HEK293T (cell line): ENCODE data around the gene SMPD3.

Source experiments
- ARNT ChIP-seq: fragments of 450-650 bp; IDR thresholded peaks from 2 replicates; pipeline ENCODE4 v1.6.1; 2017; ENCODE audit warnings: mild to moderate bottlenecking
- BHLHE40 ChIP-seq: fragments of 450-650 bp; IDR thresholded peaks from 2 replicates; pipeline ENCODE4 v1.6.1; 2016; ENCODE audit warnings: mild to moderate bottlenecking, moderate library complexity, borderline replicate concordance
- CTBP1 ChIP-seq: fragments of 450-650 bp; IDR thresholded peaks from 2 replicates; pipeline ENCODE4 v1.6.1; 2016; ENCODE audit warnings: borderline replicate concordance
- FOXA1 ChIP-seq: fragments of 450-650 bp; IDR thresholded peaks from 2 replicates; pipeline ENCODE4 v1.6.1; 2016; ENCODE audit warnings: mild to moderate bottlenecking
- FOXM1 ChIP-seq: fragments of 450-650 bp; IDR thresholded peaks from 2 replicates; pipeline ENCODE4 v1.6.1; 2017; ENCODE audit warnings: mild to moderate bottlenecking, borderline replicate concordance
- NFRKB ChIP-seq: fragments of 450-650 bp; IDR thresholded peaks from 2 replicates; pipeline ENCODE4 v1.6.1; 2016; ENCODE audit warnings: mild to moderate bottlenecking, moderate library complexity
- TF ChIP-seq, protein P1 (sequence below): fragments of 450-650 bp; IDR thresholded peaks from 2 replicates; pipeline ENCODE4 v1.6.1; 2016

DNA sequence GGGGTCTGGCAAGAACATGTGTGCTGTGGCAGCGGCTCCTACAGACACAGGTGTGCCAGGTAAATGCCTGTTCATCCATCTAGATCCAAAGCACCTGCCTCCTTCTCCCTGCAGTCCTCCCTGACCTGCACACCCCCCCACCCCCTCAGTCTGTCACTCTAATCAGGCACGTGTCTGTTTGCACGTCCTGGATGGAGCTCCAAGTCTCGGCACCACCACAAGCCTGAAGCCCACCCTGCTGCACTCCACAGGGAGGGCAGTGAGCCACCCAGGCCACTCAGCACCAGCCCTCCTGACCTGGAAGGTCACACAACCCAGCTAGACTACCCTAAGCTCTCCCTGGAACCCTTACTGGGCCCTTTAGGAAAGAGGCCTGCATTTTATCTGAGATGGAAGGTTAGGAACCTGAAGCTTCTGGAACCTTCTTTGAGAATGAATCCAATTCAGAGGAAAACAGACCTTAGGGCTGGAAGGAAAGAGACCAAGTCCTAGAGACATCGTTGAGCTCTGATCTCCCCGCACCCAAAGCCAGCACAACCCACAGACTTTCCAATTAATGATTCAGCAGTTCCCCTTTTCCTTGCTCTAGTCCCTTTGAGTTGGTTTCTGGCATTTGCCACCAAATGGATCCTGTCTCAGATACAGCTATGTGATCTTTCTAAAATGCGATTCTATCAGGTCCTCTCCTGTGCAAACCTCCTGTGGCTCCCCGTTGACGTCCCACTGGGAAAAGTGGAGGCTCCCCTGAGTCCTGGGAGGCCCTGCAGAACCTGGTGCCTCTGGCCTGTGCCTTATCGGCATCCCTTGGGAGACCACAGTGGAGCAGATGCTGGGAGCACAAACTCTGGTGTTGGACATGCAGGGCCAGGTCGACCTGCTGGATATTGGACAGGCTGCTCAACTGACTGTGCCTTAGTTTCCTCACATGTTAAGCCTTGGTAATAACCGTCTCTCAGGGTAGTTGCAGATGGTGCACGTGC is 69.6 kb downstream of the SMPD3 start:
- TF ChIP-seq FOXM1, result no peak
- TF ChIP-seq FOXA1, result no peak
- no peak for TF ChIP-seq CTBP1
- no peak for TF ChIP-seq BHLHE40
- no peak for TF ChIP-seq NFRKB
- TF ChIP-seq, protein P1, sequence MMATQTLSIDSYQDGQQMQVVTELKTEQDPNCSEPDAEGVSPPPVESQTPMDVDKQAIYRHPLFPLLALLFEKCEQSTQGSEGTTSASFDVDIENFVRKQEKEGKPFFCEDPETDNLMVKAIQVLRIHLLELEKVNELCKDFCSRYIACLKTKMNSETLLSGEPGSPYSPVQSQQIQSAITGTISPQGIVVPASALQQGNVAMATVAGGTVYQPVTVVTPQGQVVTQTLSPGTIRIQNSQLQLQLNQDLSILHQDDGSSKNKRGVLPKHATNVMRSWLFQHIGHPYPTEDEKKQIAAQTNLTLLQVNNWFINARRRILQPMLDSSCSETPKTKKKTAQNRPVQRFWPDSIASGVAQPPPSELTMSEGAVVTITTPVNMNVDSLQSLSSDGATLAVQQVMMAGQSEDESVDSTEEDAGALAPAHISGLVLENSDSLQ, result no peak
- no peak for TF ChIP-seq ARNT
